HG03442 (cell line): ENCODE data around the gene LPO.

Source experiments
- ATAC-seq: cut with Tn5 transposase; IDR thresholded peaks from one replicate; pipeline ENCODE4 v1.9.1; 2021; ENCODE audit warnings: mild to moderate bottlenecking, moderate library complexity; ENCODE audit not compliant: unreplicated experiment

LPO gene

DNA sequence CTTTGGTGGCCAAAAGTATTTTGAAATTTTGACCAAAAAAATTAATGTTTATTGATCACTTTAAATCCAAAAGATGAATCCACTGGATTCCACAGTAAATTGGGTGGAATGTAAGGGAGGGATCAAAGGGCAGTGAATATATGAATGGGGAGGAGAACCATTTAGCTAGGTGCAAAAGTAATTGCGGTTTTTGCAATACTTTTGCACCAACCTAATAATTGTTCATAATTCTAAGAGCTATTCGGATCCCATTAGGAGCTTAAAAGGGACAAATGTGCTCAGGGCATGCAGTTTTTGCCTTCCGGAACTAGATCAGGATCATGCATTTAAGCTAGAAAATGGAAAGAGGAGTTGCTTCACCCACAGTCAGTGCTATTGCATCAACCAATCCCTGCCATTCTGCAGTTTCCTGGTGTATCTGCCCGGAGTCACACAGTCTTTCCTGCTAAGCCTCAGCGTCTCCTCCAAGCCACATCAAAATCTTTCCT lies at the start of gene LPO:
TSS of gene LPO (plus strand) at position 438 of the 488 bp plus-strand sequence. CDS start 4,396 bp downstream, outside the sequence.
- ATAC-seq, result no peak

GRCh38 chr17:58189436-58190146 lies 48.8 kb upstream of the LPO start:
- no peak for ATAC-seq

- ATAC-seq, result no peak
These were observed 47.0 kb upstream of the LPO start for GRCh38 chr17:58191241-58191896.

GRCh38 chr17:58192612-58193011 lies 45.8 kb upstream of the LPO start, which contains the start of gene EPX:
TSS of gene EPX (plus strand) at chr17:58192726. CDS start at chr17:58192847, 121 bp downstream.
- no peak for ATAC-seq

DNA sequence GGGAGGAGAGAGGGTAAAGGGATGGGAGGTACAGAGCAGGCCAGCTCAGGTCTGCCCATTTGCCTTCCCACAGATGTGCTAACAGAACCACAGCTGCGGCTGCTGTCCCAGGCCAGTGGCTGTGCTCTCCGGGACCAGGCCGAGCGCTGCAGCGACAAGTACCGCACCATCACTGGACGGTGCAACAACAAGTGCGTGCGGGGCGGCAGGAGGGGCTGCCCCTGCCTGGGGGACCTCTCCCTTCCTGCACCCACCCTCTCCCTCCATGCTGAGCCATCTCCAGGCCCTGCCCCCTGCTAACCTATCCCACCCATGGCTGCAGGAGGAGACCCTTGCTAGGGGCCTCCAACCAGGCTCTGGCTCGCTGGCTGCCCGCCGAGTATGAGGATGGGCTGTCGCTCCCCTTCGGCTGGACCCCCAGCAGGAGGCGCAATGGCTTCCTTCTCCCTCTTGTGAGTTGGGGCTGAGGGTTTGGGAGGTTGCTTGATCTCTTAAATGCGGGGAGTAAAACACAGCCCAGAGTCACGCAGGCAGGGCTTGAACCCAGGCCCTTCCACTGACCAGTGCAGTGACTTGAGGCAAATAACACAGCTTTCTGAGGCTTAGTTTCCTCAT lies 44.6 kb upstream of the LPO start:
- no peak for ATAC-seq

GRCh38 chr17:58195518-58196123 lies 42.8 kb upstream of the LPO start:
- ATAC-seq, result no peak

DNA sequence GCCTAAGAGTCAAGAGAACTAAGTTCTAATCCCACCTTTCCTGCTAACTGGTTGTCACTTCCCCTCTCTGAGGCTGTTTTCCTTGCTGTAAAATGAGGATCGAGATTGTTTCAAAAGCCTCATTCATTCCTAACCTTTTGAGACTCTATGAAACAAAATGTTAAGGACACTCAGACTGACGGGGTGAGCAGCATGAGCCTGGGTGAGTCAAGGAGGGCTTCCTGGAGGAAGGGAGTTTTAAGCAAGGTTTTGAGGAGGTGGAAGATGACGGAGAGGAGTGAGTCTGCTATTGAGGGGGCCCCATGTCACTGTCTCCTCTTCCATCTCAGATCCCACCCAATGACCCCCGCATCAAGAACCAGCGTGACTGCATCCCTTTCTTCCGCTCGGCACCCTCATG lies 41.8 kb upstream of the LPO start:
- ATAC-seq, result no peak

GRCh38 chr17:58200024-58200633 lies 38.3 kb upstream of the LPO start:
- no peak for ATAC-seq

DNA sequence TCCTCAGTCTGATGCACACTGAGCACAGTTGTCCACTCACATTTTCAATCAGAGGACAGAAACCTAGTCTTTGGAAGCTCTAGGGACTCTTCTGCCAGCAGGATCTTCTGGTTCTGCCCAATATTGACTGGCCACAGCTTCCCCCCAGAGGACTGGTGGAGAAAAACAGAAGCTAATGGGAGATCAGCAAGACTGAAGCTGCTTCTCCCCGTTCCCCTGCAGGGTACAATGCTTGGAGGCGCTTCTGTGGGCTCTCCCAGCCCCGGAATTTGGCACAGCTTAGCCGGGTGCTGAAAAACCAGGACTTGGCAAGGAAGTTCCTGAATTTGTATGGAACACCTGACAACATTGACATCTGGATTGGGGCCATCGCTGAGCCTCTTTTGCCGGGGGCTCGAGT lies 35.5 kb upstream of the LPO start:
- ATAC-seq, result no peak

GRCh38 chr17:58204796-58205195 lies 33.6 kb upstream of the LPO start:
- ATAC-seq, result no peak

DNA sequence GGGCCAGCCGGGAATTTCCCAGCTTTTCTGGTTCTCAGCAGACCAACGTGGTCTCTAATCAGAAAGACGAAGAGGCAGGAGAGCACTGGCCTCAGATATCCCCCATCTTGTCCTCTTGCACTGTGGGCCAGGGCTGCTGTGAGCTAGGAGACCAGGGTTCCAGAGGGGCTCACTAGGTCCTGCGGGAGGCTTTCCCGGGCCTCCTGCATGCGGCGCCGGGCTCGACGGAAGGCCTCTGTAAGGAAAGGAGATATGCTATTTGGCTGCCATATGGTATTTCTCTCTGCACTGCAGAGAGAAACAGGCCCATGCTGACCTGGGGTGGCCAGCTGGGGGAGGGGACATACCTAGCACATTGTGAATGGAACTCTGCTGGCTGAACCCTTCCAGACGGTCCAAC lies 32.4 kb upstream of the LPO start:
- no peak for ATAC-seq

GRCh38 chr17:58207451-58207850 lies 30.9 kb upstream of the LPO start:
- ATAC-seq, result no peak

- no peak for ATAC-seq
These were observed 30.0 kb upstream of the LPO start for GRCh38 chr17:58208344-58208743.

- no peak for ATAC-seq
These were observed 27.5 kb upstream of the LPO start for GRCh38 chr17:58210922-58211321.

DNA sequence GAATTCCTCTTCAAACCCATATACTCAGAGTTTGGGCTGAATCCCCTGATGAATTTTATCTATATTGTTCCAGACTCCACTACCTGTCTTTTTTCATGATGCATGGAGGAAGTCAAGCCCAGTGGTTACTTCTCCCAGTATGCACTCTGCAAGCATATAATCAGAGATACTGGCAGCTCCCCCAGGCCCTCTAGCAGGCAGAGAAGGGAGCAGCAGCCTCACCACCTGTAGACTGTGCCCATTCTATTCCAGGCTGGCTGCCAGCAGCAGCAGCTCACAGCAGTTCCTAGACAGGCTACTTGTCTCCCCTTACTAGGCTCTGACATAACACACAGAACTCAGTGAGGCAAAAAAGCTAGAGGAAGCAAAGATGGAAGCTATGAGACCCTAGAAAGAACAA lies 22.7 kb upstream of the LPO start:
- no peak for ATAC-seq

GRCh38 chr17:58217766-58218165 lies 20.6 kb upstream of the LPO start:
- no peak for ATAC-seq

- peak; percentile 93 for ATAC-seq
These were observed 19.2 kb upstream of the LPO start, which contains the start of gene MKS1 for GRCh38 chr17:58219007-58219788. TSS of gene MKS1 (minus strand) at chr17:58219255. CDS start at chr17:58219230, 25 bp downstream.

DNA sequence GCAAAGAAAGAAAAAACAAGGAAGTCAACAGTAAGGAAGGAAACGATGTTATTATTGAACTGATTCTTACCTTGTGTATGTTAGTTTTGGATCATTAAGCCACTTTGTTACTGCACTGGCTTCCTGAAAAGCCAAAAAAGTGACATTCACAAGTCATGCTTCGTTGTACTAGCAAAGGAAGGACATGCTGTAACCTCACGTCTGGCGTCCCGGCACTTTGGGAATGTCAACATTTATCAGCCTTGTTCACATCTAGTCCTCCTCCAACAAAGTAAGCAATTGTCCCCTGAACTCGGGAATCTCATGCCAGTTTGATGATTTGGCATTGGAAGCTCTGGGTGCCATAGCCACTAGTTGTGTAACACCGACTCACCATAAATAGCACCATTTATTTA lies 18.6 kb upstream of the LPO start:
- ATAC-seq, result no peak

DNA sequence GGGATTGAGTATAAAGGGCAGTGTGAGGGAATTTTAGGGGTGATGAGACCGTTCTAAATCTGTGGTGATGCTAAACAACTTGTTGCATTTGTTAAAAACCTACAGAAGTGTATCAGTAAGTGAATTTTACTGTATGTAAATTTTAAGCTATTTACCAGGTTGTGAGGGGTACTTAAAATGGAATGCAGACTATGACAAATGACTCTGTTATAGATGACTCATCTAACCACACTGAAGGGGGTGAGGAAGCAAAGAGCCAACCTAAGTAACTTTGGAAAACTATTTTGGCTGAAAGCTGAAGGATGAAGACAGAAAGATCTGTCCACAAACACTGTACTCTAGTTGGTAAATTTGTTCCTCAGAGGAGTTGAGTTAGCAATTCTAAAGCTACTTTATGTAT lies 14.1 kb upstream of the LPO start:
- no peak for ATAC-seq

DNA sequence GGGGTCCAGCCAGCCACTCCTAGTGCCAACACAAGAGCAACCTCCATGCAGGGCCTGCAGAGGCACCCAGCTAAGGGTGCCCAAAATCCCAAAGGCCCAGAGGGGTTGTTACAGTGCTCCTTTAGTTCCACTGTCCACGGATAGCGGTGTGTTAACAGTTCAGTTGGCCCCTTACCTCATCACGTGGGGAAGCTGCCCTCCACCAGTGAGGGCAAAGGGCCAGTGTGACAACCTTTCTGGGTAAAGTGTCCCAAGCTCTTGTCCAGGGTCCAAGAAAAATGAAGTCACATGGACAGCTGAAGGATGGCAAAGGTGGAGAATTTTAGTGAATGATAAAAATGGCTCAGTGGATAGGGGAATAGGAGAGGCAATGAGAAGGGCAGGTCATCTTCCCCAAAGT lies 10.7 kb upstream of the LPO start:
- ATAC-seq, result no peak
